Activated naive CD4-positive, alpha-beta T cell treated with Interleukin-2 at 50 U/mL for 16 hours (primary cell): ENCODE results near the gene ANK3.

Source experiments
- DNase-seq: peaks from one replicate; pipeline ENCODE4 v3.0.0-alpha.2; 2020

Gene ANK3

DNA sequence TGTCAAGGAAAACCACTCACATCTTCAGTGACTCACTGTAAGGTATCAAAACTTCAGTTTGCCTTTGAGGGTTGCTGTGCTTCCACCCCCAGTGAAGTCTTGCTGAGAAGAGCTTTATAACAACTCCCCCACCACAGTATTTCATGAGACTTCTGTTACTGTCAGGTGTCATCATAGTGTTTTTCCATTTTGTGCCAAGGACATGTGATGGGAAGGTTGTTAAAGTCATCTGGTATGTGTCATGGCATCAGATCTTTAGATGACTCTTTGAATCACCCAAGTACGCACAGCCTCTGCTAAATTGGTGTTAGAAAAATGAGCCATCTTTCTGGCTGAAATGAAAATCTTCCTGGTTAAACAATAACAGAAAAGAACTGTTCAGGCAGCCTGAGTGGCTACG, 368.3 kb downstream of the ANK3 start:
- no peak for DNase-seq

DNA sequence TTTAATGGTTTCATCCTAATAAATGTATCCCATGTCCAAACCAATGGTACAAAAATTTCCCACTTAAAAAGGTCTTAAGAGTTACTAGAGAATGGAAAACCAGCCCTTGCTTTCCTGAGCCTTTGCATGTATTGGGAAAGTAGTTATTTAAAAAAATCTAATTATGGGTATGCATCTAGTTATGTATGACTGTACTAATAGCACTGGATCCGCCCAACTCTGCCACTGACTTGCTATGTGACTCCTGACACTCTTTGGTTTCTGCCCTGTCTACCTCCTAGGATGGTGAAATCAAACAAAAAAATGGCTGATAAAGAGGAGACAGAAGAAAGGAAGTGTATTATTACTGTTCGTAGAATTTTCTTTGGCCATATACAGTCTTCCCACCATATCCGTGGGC, 372.9 kb downstream of the ANK3 start:
- DNase-seq = no peak

DNA sequence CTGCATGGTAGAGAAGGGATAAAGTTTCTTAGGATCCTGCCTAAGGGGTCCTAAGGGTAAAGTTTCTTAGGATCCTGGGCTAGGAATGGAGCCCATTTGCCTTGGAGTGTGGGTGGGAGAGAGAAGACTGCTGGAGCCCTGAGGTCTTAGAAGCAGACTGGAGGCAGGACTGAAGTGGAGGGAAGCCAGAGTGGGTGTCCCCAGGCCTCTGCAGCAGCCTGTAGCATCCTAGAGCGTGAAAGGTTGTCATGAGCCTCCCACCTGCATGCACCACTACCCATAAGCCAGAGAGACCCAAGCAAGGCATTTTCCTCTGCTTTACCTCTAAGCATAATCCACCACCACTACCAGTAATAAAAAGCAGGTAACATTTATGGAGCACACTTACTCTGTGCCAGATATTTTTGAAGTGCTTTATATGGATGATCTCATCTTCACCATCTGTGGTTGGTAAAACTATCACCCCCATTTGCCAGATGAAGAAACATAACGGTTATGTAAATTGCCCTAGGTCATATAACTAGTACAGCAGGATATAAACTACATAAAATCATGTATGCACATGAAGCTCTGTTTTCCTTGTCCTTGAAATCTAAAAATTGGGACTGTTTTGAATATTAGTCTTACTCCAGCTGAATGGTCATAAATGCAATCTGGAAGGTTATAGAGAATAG, 379.8 kb downstream of the ANK3 start:
- DNase-seq = no peak

DNA sequence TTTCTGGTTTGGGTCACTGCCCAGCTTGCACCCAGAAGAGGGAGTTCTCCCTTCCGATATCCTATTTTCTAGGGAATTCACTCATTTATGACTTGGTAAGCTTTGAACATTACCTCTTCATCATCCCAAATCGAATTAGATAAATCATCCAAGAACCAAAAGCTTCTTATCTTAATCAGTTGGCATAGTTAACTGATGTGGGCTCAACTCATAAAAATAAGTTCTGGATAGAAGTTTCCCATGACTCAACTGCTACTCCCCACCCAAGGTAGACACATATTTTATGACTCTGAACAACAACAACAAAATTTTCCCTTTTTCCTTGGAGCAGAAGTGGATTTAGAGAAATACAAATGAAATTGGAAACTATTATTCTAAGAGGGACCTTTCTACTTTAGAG, 380.4 kb downstream of the ANK3 start:
- DNase-seq = no peak

- DNase-seq = no peak
These were observed 380.9 kb downstream of the ANK3 start for GRCh38 chr10:60008816-60009215.

- DNase-seq = no peak
These were observed 383.6 kb downstream of the ANK3 start for GRCh38 chr10:60006062-60006461.

GRCh38 chr10:60003651-60004523, 385.8 kb downstream of the ANK3 start:
- DNase-seq = no peak

DNA sequence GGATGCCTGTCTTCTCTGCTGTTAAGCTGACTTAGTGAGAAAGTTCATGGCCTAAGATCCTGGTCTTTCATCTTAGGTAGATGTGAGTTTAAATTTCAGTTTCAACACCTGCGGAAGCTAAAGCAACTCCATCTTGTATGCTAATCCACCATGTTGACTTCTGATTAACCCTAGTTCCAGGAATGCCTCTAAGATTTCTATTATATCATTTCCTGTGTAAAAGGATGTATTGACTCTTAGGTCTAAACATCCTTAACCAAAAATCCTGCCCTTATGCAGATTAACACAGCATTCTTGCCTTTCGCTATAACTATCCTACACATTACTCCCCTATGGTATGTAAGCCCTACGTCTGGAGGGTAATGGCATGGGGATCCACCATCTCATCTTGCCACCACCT, 388.9 kb downstream of the ANK3 start:
- no peak for DNase-seq

DNA sequence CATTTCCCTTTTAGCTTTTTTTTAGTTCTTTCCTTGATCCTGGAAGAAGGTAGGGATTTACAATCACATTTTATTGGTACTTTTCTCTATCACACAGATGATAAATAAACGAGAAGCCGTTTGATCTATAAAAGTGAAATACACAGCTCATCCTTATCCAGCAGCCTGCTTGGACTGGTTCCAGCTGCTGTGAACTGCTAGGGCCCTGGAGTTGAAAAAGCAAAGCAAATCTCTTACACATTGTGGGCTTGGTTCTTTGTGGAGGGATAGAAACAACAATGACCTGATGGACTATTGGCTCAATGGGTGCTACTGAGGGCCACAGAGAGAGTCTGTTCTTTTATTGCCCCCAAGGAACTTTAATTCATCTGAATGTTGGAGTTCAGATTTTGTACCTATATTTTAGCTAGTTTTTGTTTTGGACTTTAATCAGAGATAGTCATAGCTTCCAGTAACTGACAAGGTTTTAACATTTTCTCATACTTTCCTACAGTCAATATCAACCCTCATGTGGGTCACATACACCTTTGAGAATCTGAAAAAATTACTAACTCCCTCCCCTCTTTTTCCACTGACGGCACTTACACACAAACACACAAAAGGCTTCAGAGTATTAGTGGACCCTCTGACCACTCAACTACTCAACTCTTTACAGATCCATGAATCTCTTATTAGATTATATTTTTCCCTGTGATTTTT, 391.7 kb downstream of the ANK3 start:
- DNase-seq = no peak

GRCh38 chr10:59995862-59996261, 393.8 kb downstream of the ANK3 start:
- DNase-seq = no peak

DNA sequence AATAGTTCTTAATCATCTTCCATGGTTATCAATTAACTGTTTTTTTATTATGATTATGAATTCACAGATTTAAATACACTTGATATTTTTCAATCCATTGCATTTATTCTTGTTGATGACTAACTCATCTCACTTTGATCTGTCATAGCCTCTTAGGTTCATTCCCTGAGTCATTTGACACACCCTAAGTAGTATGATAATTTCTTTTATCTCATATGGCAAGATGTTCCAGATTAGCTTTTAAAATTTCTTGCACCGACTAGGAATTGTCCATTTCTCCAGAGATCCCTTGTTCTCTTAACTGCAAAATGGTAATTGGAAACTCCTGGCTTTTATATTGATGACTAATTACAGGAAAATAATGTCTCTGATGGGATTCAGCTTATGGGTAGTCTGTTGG, 395.7 kb downstream of the ANK3 start:
- no peak for DNase-seq

GRCh38 chr10:59991661-59992060, 398.0 kb downstream of the ANK3 start:
- DNase-seq = no peak

DNA sequence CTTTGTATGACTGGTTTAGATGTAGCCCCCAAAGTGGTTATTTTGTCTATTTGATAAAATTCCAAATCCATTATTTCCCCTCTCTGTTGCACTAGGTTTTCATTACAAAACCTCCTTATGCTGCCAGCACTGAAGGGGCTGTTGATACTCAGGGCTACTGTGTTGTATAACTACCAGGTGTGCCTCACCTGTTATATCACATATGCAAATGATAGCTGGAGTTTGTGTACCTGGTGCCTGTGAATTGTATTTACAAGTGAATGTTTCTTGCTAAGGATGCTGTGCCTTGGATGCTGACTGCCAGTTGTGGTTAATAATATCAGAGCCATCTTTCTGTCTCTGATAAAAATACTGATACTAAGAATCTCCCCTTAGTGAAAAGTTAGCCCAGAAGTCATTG, 398.6 kb downstream of the ANK3 start:
- DNase-seq = no peak

- no peak for DNase-seq
These were observed 404.0 kb downstream of the ANK3 start for GRCh38 chr10:59985639-59986038.

- DNase-seq = no peak
These were observed 405.3 kb downstream of the ANK3 start for GRCh38 chr10:59984415-59984814.

DNA sequence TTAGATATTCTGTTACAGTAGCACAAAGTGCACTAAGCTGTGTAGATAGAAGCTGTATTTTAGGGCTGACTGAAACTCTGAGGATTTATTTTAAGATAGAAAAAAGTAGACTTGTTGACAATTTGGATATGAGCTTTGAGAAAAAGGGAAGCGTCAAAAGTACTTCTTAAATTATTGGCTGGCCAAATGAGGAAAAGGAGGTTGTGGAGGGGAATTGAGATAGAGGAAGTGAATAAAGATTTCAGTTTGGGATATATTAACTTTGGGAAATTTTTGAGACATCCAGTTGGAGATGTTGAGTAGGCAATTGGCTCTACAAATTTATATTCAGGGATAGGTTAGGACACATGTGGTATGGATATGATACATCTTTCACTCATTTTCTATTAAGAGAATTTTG, 409.3 kb downstream of the ANK3 start:
- DNase-seq = no peak

DNA sequence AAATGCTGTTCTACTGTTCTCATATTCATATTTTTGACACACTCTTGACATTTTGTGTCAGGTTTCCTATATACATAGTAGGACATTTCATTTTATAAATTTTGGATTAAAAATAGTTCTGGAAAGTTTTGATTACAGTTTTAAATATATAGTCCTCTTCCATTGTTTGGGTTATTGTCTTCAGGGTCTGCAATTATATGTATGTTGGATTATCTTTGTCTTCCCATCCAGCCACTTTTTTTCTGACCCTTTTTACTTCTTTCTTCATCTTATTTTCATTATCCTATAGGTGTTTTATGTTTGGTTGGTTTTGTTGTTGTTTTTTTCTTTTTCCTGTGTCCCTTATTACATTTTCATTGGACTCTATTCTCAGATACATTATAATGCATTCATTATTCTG, 412.2 kb downstream of the ANK3 start:
- DNase-seq = no peak

GRCh38 chr10:59976909-59977308, 412.8 kb downstream of the ANK3 start:
- no peak for DNase-seq
